SHP77 treated with DMSO at 0.1 percent for 48 hours (cell line): Measurements from ENCODE around the gene LRRC49.
A peak's percentile ranks its signal among the peaks of the same experiment; 100 is the strongest.
"Not testable (repeated sequence)": the region's sequence is repeated elsewhere in the genome, so short reads cannot be mapped to it uniquely, and the experiment has no call there.

Experiments
- DNase-seq: peaks from one replicate; lab custom pipeline; 2025; lab: John Stamatoyannopoulos, UW

LRRC49 gene

GRCh38 chr15:70867911-70868467, 24.6 kb upstream of the LRRC49 start:
- no peak for DNase-seq

- DNase-seq, result no peak
These were observed 23.3 kb upstream of the LRRC49 start for GRCh38 chr15:70869346-70869745.

GRCh38 chr15:70870051-70870450, 22.6 kb upstream of the LRRC49 start:
- no peak for DNase-seq

GRCh38 chr15:70871490-70871889, 21.1 kb upstream of the LRRC49 start:
- not testable (repeated sequence) for DNase-seq

GRCh38 chr15:70873232-70874054, 19.2 kb upstream of the LRRC49 start:
- DNase-seq, result no peak

GRCh38 chr15:70875001-70875782, 17.4 kb upstream of the LRRC49 start:
- no peak for DNase-seq

- DNase-seq, result no peak
These were observed 16.6 kb upstream of the LRRC49 start for GRCh38 chr15:70876011-70876410.

GRCh38 chr15:70876683-70877082, 15.9 kb upstream of the LRRC49 start:
- no peak for DNase-seq

GRCh38 chr15:70879401-70879800, 13.2 kb upstream of the LRRC49 start:
- DNase-seq, result no peak

GRCh38 chr15:70880781-70881180, 11.8 kb upstream of the LRRC49 start:
- DNase-seq, result no peak

GRCh38 chr15:70882361-70882760, 10.3 kb upstream of the LRRC49 start:
- DNase-seq, result no peak

GRCh38 chr15:70892912-70893560, 410 bp downstream of the LRRC49 start:
- peak; percentile 67 for DNase-seq

GRCh38 chr15:70902107-70902506, 9.5 kb downstream of the LRRC49 start:
- no peak for DNase-seq

- no peak for DNase-seq
These were observed 14.2 kb downstream of the LRRC49 start for GRCh38 chr15:70906842-70907241.

GRCh38 chr15:70907784-70908471, 15.3 kb downstream of the LRRC49 start:
- DNase-seq, result no peak

- DNase-seq, result no peak
These were observed 18.3 kb downstream of the LRRC49 start for GRCh38 chr15:70910958-70911357.

- no peak for DNase-seq
These were observed 19.6 kb downstream of the LRRC49 start for GRCh38 chr15:70912187-70912586.

- DNase-seq, result no peak
These were observed 23.9 kb downstream of the LRRC49 start for GRCh38 chr15:70916531-70916930.

GRCh38 chr15:70917955-70918354, 25.3 kb downstream of the LRRC49 start:
- DNase-seq, result no peak

GRCh38 chr15:70920981-70921696, 28.5 kb downstream of the LRRC49 start:
- no peak for DNase-seq

- no peak for DNase-seq
These were observed 29.5 kb downstream of the LRRC49 start for GRCh38 chr15:70922119-70922518.
